NCI-H1092 treated with DMSO at 0.1 percent for 48 hours (cell line): ENCODE results near the gene OMP.

Source experiments
- DNase-seq: peaks from one replicate; lab custom pipeline; 2025; lab: John Stamatoyannopoulos, UW

OMP gene

DNA sequence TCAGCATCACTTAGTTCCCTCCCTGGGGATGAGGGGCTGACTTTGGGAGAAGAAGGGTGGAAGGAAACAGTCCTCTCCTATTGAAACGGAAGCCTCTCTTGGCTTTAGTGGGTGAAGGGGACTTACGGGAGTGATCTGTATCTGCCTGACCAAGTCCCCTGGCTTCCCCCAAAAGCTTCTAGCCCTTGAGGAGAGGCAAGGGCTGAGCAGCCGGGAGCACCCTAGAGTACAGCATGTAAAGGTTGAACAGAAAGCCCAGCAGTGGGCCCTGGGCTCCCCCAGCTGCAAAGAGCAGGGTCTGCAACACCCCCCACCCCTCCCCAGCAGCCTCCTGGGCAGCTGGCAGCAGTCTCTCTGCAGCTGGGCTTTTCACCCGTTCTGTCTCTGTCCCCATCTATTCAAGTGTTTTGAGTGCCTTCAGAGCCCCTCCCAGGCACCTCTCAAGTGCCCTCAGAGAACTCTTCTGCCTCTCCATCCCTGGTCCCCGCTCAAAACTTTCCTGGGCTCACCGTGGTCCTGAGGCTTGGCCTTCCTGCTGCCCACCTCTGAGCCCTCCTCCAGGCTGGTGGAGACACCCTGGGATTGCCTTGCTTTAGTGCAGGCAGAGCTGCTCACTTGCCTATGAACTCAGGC lies 33.2 kb upstream of the OMP start:
- DNase-seq = peak; percentile 21

DNA sequence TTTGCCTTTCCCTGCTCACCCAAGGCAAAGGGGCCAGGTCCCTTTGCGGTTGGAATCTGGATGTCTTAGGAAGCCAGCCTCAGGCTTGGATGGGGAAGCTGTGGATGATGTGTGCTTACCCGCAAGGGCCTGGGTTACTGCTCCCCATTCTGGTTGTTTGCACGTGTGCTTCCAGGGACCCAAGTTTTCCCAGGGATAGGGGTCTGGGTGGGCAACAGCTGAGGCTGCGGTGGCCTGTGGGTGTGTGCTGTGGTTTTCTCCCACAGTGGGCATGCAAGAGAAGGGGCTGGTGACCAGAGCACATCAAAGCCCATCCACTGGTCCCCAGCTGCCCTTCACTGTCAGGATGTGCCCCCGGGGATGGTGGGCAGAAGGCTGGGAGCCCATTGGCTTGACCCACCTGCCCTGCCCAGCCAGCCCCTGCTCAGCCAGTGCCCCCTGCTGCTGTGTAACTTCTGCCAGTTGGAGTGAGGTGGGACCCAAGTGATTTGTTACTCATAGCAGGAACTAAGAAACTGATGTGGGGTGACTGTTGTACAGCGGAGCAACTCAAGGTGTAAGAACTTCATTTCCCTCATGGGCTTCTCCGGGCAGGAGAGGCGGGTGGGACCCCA lies 32.6 kb upstream of the OMP start:
- no peak for DNase-seq

DNA sequence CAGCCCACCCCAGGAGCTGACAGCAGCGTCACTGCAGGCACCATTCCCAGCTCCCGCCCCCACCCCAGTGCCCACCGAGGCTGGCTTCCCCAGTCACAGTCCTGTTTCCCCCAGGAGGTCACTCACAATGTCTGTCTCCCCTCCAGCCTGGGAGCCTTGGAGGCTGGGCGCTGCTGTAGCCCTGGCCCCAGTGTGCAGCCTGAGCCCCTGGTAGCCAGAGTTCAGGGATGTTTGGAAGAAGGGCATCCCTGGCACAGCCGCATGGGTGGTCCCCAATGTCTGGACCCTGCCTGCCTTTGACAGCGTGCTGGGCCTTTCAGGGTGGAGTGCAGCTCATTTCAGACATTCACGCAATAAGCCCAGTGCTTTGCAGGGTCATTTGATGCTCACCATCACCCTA lies 31.6 kb upstream of the OMP start:
- no peak for DNase-seq

DNA sequence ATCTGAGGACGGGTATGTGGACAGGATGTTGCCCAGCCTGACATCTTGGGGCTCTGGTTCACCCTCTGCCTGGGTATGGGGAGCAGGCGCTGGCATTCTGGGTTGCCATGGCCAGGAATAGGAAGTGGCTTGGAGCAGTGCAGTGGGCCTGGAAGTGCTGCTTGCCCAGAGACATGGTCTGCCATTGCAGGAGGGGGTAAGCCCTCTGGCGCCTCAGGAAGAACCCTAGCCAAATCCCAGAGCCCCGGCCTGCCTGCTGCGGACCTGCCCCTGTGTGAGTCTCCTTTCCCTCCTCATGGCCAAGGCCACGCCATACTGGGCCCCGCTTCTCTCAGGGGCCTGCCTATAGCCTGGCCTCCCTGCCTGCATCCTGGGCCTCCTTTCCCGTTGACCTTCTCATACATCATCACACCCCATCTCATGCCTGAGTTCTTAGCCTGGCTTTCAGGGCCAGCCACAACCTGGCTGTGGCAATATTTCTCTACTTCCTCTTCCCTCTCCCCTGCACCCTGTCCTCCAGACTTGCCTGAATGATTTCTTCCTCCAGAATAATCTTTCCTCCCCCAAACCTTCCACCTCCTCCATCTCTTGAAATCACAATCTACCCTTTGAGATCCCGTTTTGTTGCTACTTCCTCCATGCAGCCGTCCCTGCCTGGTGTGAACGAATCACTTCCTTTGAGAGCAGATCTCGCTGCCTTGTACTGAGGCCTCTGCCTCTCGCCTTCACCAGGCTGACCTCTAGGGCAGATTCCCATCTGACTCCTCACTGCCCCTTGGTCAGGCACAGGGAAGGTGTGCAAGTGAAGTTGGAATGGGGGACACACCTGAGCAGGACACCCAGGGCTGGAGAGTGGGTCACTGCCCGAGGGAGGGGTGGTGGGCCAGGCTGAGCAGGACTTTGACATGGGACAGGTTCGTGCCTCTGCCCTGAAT lies 30.7 kb upstream of the OMP start:
- DNase-seq = no peak

DNA sequence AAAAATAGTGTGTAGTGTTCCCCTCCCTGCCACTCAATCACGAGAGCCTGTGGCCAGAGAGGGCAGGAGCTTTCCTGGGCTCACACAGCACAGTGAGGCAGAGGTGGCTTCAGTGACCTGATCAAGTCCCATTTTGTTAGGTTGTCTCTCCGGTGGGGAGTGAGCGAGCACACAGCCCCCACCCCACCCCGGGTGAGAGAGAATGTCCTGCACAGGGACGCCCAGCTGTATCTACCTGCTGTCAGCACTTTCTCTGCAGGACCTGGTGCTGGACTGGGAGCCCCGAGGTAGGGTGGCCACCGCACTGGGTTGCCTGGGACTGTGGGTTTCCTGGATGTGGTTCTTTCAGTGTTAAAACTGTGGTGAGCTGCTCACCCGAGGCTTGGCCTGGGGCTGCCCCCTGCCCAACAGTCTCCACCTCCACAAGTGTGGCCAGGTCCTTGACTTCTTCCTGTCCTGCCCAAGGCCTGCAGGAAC lies 29.8 kb upstream of the OMP start:
- no peak for DNase-seq

DNA sequence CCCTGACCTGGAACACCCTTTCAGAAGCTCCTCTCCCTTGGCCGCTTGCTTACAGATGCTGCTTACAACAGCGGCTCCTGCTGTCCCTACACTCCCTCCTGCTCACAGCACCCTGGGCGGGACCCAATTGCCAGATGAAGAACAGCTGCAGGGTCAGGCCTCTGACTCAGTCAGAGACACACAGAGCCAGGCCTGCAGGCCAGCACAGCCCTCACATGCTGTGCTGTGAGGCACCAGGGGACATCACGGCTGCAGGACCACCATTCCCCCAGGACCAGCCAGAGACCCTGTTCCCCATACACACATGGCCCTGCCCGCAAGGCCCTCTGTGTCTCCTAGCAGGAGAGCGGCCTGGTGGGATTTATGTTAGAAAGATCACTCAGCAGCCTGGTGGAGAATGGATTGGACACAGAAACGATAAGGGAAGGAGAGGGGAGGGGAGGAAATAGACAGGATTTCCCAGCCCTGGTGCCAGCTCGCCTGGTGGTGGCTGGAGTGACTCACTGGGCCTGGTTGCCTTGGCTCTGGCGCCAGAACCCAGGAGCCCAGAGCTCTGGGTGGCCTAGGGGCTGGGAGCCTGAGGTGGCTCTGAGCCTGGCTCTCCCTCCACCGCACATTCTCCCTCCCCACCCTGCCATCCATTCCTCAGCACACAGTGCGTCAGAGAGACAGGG lies 29.2 kb upstream of the OMP start:
- no peak for DNase-seq

DNA sequence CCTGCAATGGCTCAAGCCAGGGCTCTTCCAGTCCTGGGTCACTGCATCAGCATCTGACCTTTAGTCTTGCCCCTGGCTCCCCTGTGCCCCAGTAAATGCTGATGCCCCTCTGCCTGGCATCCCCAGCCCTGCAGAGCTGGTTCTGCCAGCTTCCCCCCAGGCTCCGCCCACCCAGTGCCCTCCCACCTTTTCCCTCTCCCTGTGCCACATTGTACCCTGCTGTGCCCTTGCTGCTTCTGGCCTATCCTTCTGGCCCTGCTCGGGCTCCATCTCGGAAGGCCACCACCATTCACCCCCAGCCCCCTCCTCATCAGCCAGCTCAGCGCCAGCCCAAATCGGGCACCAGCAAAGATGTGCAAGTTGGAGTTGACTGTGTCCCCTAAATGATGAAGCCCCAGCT lies 28.4 kb upstream of the OMP start:
- no peak for DNase-seq

DNA sequence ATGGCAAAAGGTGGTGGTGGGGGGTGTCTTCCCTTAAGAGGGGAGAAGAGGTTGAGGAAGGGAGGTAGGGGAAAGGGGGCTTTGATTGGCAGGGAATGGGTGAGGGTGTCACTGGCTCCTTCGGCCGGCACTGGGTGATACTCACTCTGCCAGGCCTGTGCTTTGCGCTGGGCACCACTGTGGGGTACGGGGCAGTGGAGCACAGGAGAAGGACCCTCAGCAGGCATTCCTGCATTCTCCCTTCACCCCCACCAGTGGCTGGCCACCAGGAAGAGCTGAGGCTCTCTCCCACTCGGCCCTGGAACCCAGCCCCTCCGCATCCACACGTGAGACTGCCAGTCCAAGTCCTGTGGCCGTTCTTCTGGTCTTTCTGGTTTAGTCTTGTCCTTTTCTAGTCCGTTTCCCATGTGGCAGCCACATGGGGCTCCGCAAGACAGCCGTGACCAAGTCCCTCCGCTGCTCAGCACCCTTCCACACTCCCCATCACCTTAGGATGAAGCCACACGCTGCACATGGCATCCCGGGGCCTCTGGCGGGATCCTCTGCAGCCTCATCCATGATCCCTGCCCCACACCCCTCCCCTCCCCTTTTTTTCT lies 27.9 kb upstream of the OMP start:
- no peak for DNase-seq

DNA sequence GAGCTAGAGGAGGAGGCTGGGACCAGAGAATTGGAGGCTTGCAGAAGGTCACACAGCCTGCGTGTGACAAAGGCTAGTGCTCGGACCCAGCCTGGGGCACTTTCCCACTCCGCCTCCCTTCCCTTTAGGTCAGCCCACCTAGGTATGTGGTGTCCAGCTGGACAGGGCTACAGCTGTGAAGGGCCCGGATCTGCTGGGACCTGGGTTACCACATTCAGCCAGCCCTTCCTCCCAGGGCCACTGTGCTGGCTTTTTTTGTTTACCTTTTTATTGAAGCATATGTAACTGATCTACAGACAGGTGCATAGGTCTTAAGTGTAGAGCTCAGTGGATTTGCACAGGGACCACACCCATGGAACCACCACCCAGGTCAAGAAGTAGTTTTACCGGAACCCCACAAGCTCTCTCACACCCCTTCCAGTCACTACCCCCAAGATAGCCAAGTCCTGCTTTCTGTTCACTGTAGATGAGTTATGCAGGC lies 27.2 kb upstream of the OMP start:
- no peak for DNase-seq

DNA sequence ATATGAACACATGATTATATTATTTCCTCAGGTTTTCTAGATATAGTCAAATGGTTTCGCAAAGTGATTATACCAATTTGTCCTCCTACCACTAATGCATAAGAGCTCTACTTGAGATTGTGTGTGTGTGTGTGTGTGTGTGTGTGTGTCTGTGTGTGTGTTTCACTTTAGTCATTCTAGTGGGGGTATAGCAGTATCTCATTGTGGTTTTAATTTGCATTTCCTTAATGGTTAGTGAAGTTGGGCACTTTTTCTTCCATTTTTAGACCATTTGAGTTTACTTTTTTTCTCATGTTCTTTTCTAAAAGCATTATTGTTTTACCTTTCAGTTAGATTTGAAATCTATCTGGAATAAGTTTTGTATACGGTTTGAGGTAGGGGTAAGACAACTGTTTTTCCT lies 23.0 kb upstream of the OMP start:
- DNase-seq = no peak

DNA sequence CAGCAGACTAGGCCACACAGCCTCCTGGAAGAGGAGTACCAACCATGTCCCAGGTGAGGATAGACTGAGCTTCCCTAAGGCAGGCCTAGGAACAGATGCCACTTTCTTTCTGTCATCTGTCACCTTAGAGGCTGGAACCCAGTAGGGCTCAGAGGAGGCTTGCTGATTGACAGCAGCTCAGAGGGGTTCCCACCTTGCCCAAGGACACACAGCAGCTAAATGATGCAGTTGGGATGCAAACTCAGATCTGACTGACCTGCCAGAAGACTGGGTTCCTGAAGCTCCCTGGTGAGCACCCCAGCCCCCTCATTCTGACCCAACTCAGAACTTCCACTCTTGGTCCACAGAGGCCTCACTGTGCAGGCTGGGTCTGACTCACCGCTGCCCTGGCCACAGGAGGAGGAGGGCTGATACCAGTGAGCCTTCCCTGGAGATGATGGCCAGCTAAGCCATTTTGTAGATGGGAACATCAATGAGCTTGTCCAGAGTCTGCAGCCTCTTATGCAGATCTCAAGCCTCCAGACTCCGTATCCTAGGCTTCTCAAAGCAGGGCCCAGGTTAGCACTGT lies 21.9 kb upstream of the OMP start:
- DNase-seq = no peak

DNA sequence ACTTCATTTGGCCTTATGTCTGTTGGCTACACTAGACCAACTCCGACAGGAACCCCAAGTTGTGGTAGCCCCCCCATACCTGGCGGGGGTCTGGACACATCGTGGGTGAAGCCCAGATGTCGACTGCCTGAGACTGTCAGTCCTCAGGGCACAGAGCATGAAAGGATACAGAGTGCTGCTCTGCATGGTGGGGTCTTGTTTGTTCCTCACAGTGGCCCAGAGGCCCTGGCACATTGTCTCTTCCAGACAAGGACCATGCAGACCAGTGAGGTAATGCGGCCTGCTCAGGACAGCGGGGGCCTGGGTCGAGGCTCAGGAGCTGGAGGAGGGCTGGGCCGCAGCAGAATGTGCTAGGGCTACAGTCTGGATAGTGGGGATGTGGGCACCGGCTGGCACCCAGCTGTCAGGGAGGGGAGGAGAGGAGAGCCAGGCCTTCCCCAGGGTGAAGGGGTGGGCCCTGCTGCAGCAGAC lies 21.2 kb upstream of the OMP start:
- DNase-seq = no peak

DNA sequence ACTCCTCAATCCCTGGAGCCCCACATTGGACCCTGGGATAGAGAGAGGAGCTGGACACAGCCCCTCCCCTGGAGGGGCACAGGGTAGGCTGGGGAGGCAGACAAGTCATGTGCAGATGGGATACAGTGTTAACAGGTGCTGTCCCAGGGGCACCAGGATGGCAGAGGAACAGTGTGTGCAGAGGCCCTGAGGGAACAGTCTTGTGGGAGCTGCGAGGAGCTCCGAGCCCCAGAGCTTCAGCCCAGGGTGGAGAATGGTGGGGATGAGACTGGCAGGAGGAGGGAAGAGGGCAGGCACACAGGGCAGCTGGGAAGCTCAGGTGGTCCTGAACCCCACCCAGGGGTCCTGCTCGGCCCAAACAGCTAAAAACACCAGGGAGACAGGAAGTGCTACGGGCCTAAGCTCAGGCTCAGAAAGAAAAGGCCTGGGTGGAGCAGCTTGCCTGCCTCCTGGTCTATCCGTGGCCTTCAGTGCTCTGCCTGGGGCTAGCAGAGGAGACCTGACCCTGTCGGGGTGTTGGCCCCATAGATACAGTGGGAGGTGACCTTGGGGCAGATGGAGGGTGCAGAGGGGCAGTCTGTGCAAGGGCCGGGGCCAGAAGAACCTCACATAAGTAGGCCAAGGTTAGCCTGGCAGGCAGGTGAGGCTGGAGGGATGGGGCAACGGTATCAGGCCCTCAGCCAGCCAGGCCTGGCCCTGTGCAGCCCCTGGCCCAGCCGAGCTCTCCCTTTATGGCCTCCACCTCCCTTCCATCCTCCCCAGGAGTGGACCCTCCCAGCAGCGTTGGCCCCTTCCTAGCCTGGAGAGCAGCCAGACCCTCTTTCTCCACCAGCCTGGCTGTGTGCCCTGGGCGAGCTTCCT lies 20.4 kb upstream of the OMP start:
- no peak for DNase-seq

DNA sequence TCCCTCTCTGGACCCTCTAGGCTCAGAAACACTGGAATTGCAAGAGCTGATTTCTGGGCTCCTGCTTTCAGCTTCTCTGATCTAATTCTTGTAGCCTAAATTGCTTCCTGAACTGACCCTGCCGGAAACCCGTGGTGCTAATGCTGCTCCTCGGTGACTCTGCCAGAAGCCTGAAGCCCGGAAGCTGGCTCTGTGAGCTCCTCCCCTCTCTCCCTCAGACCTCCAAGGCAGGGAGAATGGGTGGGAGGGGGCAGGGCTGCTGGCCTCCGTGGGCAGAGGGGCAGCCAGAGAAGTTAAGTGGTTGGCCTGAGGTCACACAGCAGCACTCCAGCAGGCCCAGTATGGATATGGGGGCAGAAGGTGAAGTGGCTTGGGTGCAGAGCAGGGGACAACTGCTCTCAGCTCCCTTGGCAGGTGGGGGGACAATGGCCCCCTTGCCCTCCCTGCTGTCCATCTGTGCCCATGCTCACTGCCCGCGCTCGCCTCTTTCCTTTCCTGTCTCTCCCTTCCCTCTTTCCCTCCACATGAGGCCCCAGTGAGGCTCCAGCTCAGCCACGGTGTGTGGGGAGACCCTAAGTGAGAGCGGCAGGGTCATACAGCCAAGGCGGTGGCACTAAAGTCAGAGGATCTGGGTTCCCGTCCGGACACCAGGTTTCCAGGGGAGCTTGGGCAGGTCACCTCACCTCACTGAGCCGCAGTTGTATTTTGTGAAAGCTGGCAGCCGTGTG lies 19.6 kb upstream of the OMP start:
- no peak for DNase-seq

DNA sequence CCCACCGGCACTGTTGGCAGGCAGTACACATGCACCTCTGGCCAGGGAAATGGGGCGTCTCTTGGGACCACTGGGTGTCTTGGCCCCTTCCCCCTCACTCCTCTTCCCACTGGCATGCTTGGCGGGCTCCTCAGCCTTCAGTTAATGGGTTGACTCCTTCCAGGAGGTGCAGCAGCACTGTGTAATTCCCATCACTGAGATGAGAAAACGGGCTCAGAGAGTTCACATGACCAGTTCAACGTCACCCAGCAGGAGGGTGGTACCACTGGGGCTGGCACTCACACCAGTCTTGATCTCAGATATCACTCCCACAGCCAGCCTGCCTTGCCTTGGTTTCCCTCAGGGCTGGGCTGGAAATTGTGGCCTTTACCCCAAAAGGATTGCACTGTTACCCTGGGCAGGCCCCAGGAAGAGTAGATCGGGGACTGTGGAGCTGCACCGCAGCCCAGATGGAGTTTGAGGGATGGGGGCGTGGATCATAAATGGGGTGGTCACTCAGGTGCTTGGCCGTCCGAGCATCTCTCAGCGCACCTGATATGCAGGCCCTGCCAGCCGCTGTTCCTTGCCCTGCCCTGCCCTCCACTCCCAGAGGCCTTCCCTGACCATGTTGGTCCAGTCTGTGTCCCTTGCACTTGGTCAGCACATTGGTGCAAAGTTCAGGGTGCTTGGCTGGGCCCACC lies 18.9 kb upstream of the OMP start:
- no peak for DNase-seq

DNA sequence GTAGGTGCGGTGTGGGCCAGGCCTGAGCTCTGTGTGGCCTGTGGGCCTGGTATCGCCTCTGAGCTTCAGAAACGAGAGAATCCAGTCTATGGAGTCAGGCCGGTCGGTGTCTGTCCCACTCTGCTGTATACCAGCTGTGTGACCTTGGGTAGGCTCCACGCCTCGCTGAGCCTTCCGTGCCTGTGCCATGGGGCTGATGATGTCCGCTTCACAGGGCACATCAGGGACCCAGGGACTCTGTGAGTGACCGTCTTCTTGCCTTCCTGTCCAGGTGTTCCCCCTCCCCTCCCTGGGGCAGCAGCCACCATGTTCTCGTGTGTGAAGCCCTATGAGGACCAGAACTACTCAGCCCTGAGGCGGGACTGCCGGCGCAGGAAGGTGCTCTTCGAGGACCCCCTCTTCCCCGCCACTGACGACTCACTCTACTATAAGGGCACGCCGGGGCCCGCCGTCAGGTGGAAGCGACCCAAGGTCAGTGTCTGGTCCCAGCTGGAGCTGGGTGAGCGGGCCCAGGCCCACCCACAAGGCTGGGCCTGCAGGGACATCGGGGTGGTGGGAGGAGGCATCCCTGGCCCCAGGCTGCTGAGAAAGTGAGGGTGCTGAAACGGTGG lies 18.0 kb upstream of the OMP start:
- no peak for DNase-seq

DNA sequence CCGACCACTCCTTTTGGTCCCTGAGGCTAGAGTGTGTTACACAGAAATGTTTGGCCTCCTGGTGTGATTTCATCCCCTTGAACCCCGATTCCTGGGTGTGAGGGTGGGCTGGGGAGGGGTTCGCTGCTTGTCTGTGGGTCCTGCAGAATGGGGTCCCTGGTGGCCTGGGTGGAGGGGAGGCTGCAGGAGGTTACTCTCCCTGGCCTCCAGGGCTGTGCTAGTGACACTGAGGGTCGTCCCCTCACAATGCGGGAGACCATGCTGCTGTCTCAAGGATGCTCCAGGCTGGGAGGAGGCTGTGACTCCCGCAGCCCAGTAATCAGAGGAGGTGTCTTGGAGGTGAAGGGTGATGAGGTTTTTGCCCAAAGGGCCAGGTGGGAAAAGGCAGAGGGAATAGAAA lies 17.0 kb upstream of the OMP start:
- DNase-seq = no peak

DNA sequence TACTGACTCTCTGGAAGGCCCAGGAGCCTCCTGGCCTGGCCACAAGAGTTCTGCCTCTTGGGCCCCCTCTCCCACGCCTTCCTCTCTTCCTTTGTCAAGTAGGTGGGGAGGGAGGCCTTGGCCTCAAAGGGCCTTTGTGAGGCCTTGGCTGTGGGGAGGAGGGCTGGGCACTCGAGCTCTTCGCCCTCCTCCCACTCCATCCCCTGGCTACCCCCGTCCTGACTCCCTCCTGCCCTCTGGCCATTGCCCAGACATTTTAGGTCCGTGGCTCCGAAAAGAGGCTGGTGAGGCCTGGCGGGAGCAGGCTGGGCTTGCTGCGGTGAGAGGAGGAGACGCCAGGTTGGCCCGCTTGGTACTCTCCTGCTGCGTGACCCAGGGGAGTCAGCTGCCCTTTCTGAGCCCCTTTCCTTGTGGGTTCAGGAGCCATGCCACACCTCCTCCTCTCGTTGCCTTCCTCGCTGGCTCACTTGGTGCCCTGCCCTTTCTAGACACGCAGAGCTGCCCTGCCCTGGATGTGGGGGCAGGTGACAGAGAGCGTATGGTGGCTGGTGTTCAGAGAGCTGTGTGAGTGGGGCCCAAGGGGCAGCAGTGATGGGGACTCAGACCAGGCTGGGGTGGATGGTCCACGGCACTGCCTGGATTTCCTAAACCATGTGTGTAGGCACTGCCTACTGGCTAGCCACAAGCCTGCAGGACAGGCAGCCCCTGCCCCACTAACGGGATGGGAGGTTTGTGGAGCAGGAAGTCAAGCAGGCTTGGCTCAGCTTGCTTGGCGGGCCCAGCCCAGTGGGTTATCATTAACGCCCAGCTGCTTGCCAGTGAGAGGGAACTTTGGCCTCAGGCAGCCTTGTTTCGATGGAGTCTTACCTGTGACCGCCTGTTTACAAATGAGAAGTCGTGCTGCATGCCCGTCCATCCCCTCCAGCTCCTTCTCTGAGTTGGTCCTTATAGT lies 15.8 kb upstream of the OMP start:
- DNase-seq = no peak
